CD4-positive, CD25-positive, alpha-beta regulatory T cell (primary cell): Measurements from ENCODE around the gene TECTA. TPM values are rescaled to one million over a fixed set of nuclear protein-coding genes. Genes with fewer than 3 reads are reported as not detected.

ENCODE experiments used
- ATAC-seq, 2 donors: fragments of 150-1000 bp; cut with Tn5 transposase; one replicate each; pipeline ENCODE4 v1.10.0; 2021; ENCODE audit warnings: low read depth in 2 of 2, moderate number of reproducible peaks in 2 of 2, moderate library complexity in 1 of 2
- DNase-seq, 3 donors: peaks; one replicate each; pipeline versions ENCODE4 v3.0.0 to v3.0.0-alpha.2; 2012 to 2022; ENCODE audit warnings: mixed read lengths in 1 of 3
- H3K27ac ChIP-seq: one replicate; pipeline ENCODE4 v1.7.0; 2013; ENCODE audit warnings: mild to moderate bottlenecking, low read length; ENCODE audit not compliant: insufficient read depth, poor library complexity, severe bottlenecking
- H3K27me3 ChIP-seq: one replicate; pipeline ENCODE4 v1.7.0; 2013; ENCODE audit warnings: low read length; ENCODE audit not compliant: control insufficient read depth, insufficient read depth
- H3K36me3 ChIP-seq: one replicate; pipeline ENCODE4 v1.7.0; 2013; ENCODE audit warnings: mild to moderate bottlenecking, low read length, moderate library complexity; ENCODE audit not compliant: control insufficient read depth, insufficient read depth
- H3K4me1 ChIP-seq: 2 replicates; pipeline ENCODE4 v1.7.0; 2013; ENCODE audit warnings: mild to moderate bottlenecking, low read length; ENCODE audit not compliant: insufficient read depth, control insufficient read depth, poor library complexity, severe bottlenecking
- H3K4me3 ChIP-seq: one replicate; pipeline ENCODE4 v1.7.0; 2013; ENCODE audit warnings: low read depth, mild to moderate bottlenecking, low read length, moderate library complexity
- H3K9me3 ChIP-seq, 2 experiments: 1 replicate in 1 of 2; 2 replicates in 1 of 2; pipeline ENCODE4 v1.7.0; 2013; ENCODE audit warnings: low read length in 2 of 2, mild to moderate bottlenecking in 1 of 2, moderate library complexity in 1 of 2; ENCODE audit not compliant: control insufficient read depth in 2 of 2
- H3K27ac Mint-ChIP-seq, 3 donors: one replicate each; pipeline ENCODE4 v1.8.0; 2020 to 2022; ENCODE audit warnings: mild to moderate bottlenecking in 3 of 3, mixed read lengths in 3 of 3, moderate library complexity in 2 of 3
- H3K27me3 Mint-ChIP-seq: one replicate; pipeline ENCODE4 v1.8.0; 2022; ENCODE audit warnings: mild to moderate bottlenecking, mixed read lengths
- H3K36me3 Mint-ChIP-seq: one replicate; pipeline ENCODE4 v1.8.0; 2020; ENCODE audit warnings: mixed read lengths
- H3K4me1 Mint-ChIP-seq, 4 donors: one replicate each; pipeline ENCODE4 v1.8.0; 2020 to 2022; ENCODE audit warnings: mixed read lengths in 4 of 4, mild to moderate bottlenecking in 1 of 4
- H3K4me3 Mint-ChIP-seq, 4 donors: one replicate each; pipeline ENCODE4 v1.8.0; 2020 to 2022; ENCODE audit warnings: mild to moderate bottlenecking in 4 of 4, mixed read lengths in 4 of 4, moderate library complexity in 3 of 4
- H3K9me3 Mint-ChIP-seq, 7 donors: one replicate each; pipeline ENCODE4 v1.8.0; 2020 to 2022; ENCODE audit warnings: mixed read lengths in 7 of 7, mild to moderate bottlenecking in 3 of 7, moderate library complexity in 2 of 7
- polyA plus RNA-seq, 4 donors: library from polyadenylated mRNA; unstranded; fragments of 300-500 nt; fragmentation: Illumina TruSeq; gene quantifications; one replicate each; pipeline ENCODE4 v1.2.3, GENCODE V29; 2021
- total RNA-seq: library from RNA; stranded (reverse); gene quantifications from one replicate; pipeline ENCODE4 v1.2.3, GENCODE V29; 2022

Gene TECTA
- total and polyA plus RNA-seq, 5 donors from 2014 or later, result 0.30 to 0.78 TPM; not detected in 3

DNA sequence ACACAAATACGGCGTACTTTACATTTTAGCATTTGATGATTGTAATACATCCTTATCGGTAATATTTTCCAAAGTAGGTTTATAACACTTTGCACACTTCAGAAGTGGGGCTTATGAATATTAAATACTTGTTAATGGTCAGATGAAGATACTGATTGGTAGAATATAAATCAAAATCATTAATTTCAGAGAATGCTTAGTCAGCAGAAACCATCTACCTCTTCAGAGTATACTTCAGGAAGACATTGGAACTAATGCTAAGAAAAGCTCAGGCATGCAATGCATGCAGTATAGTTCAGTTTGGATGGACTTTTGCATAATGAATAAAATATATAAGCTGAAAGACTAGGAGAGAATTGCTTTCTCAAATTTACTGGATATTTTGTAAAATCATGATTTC lies 19.7 kb upstream of the TECTA start:
- H3K36me3 ChIP-seq, result peaks cover 3% of the 10 kb centered on the region

DNA sequence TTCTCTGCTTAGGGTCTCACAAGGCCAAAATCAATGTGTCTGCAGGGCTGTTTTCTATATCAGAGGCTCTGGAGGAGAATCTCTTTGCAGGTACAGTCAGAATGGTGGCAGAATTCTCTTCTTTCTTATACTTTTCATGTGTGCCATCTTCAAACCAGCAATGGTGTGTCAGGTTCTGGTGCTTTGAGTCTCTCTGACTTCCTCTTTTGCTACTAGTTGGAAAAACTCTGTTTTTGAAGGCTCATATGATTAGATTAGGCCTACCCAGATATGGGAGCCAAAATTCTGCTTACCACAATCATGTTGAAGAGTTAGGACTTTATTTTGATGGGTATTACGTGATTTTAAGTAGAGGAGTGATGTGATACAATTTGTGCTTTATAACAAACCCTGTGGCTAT lies 18.8 kb upstream of the TECTA start:
- Histone ChIP-seq H3K9me3 (no peaks in the 10 kb centered on the region), H3K36me3 (peaks cover 9% of the 10 kb centered on the region), H3K27ac (no peak overlapping the region), H3K4me1 (no peaks in the 10 kb centered on the region), H3K27me3 (no peaks in the 10 kb centered on the region), H3K4me3 (no peak overlapping the region)
- peaks cover 44% of the 10 kb centered on the region for H3K36me3 Mint-ChIP-seq
- H3K27ac Mint-ChIP-seq, result no peak overlapping the region
- H3K27me3 Mint-ChIP-seq, result no peaks in the 10 kb centered on the region
- no peak overlapping the region for H3K4me3 Mint-ChIP-seq
- H3K9me3 Mint-ChIP-seq, result no peaks in the 10 kb centered on the region
- ATAC-seq, result no peak
- no peak for DNase-seq
- peaks cover 6 to 14% (median 11%) of the 10 kb centered on the region in 4 donors for H3K4me1 Mint-ChIP-seq

More for the DNA sequence above, 19.7 kb upstream of the TECTA start:
- Mint-ChIP-seq H3K4me3 (no peak overlapping the region), H3K27ac (no peak overlapping the region), H3K9me3 (no peaks in the 10 kb centered on the region), H3K36me3 (peaks cover 35% of the 10 kb centered on the region), H3K27me3 (no peaks in the 10 kb centered on the region), H3K4me1 (peaks cover 6 to 14% (median 11%) of the 10 kb centered on the region in 4 donors)
- H3K9me3 ChIP-seq, result no peaks in the 10 kb centered on the region
- no peak for DNase-seq
- no peak overlapping the region for H3K27ac ChIP-seq
- H3K4me3 ChIP-seq, result no peak overlapping the region
- no peaks in the 10 kb centered on the region for H3K4me1 ChIP-seq
- ATAC-seq, result no peak
- no peaks in the 10 kb centered on the region for H3K27me3 ChIP-seq

DNA sequence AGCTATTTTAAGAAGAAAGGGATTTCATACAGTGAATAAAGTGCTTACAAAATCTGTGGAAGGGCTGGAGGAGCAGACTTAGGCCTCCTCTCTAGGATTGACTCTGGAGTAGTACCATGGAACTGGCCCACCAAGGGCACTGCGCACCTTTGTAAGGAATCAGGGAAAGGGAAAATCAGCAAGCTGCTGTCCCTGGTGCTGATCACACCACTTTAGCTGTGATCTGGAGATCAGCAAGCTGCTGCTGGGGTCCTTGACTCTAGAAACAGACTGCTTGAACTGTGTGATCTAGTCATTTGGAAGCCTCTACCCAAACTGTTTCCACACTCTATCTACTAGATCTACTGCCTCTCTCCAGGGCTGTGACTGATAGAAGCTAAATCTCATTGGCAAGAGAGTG lies 18.4 kb upstream of the TECTA start:
- Histone ChIP-seq H3K4me1 (no peaks in the 10 kb centered on the region), H3K27me3 (no peaks in the 10 kb centered on the region), H3K4me3 (no peak overlapping the region), H3K36me3 (peaks cover 13% of the 10 kb centered on the region), H3K9me3 (no peaks in the 10 kb centered on the region), H3K27ac (no peak overlapping the region)
- Mint-ChIP-seq H3K27ac (no peak overlapping the region), H3K9me3 (no peaks in the 10 kb centered on the region), H3K27me3 (no peaks in the 10 kb centered on the region), H3K4me3 (no peak overlapping the region), H3K36me3 (peaks cover 48% of the 10 kb centered on the region), H3K4me1 (peaks cover 6 to 14% (median 11%) of the 10 kb centered on the region in 4 donors)
- ATAC-seq (no peak), DNase-seq (no peak)

GRCh38 chr11:121086866-121087265 lies 14.2 kb upstream of the TECTA start:
- Histone ChIP-seq H3K9me3 (no peaks in the 10 kb centered on the region), H3K27ac (no peak overlapping the region), H3K36me3 (peaks cover 18% of the 10 kb centered on the region), H3K27me3 (no peaks in the 10 kb centered on the region), H3K4me3 (no peak overlapping the region), H3K4me1 (no peaks in the 10 kb centered on the region)
- Mint-ChIP-seq H3K27me3 (no peaks in the 10 kb centered on the region), H3K4me3 (no peak overlapping the region), H3K27ac (no peak overlapping the region), H3K36me3 (peaks cover 41% of the 10 kb centered on the region), H3K4me1 (peaks cover 0 to 3% (median 0%) of the 10 kb centered on the region in 4 donors), H3K9me3 (no peaks in the 10 kb centered on the region)
- ATAC-seq (no peak), DNase-seq (no peak)

DNA sequence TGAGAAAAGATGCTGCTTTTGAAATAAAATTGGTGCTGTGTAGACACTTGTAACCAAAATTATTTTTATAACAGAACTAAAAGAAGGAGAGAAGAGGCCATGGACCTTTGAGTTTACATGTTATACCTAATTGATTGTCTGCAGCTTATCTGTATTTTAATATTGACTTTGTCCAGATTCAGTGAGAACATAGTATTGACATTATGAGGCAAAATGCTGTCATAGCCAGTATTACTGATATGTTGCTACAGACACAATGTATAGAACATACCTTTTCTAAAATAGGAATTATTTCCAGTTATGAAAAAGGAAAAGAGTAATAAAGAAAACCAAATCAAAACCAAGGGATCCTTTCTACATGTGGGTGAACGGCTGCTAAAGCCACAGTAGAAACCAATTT lies 11.5 kb upstream of the TECTA start:
- Histone ChIP-seq H3K4me3 (no peak overlapping the region), H3K27me3 (no peaks in the 10 kb centered on the region), H3K9me3 (no peaks in the 10 kb centered on the region), H3K4me1 (no peaks in the 10 kb centered on the region), H3K27ac (no peak overlapping the region), H3K36me3 (peaks cover 18% of the 10 kb centered on the region)
- Mint-ChIP-seq H3K9me3 (peaks cover 0 to under 1% (median 0%) of the 10 kb centered on the region in 7 donors), H3K4me1 (peaks cover 0 to 3% (median 0%) of the 10 kb centered on the region in 4 donors), H3K27ac (no peak overlapping the region), H3K27me3 (no peaks in the 10 kb centered on the region), H3K36me3 (peaks cover 31% of the 10 kb centered on the region), H3K4me3 (no peak overlapping the region)
- ATAC-seq (no peak), DNase-seq (no peak)

DNA sequence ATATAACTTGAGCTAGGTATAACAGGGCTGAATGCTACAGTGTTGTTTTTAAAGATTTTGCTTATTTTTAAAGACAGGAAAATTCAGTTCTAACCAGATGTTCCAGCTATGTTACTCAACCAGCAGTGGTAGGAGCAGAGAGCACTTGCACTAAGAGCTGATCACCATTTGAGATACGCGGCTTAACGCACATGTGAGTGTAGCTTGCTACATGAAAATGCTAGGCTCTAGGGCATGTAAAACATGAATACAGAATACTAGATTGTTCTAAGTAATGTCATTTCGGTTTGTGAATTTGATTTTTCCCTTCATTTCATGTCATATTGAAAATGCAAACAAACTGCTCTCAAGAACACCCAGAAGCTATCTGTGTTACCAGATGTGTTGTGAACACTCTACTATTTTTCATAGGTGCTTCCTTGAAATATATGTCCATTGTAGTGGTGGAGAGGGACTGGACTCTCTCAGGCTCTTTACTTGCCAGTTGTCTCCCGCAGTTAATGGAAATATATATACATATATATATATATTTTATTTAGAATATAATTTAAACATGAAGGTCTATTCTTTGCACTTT lies 10.8 kb upstream of the TECTA start:
- Histone ChIP-seq H3K27me3 (no peaks in the 10 kb centered on the region), H3K4me3 (no peak overlapping the region), H3K9me3 (no peaks in the 10 kb centered on the region), H3K4me1 (no peaks in the 10 kb centered on the region), H3K27ac (no peak overlapping the region), H3K36me3 (peaks cover 17% of the 10 kb centered on the region)
- Mint-ChIP-seq H3K27ac (no peak overlapping the region), H3K27me3 (no peaks in the 10 kb centered on the region), H3K36me3 (peaks cover 28% of the 10 kb centered on the region), H3K9me3 (peaks cover 0 to 6% (median 0%) of the 10 kb centered on the region in 7 donors), H3K4me1 (peaks cover 0 to 3% (median 0%) of the 10 kb centered on the region in 4 donors), H3K4me3 (no peak overlapping the region)
- ATAC-seq (no peak), DNase-seq (no peak)

- Mint-ChIP-seq H3K9me3 (peaks cover 0 to 6% (median 0%) of the 10 kb centered on the region in 7 donors), H3K4me1 (peaks cover 0 to 3% (median 0%) of the 10 kb centered on the region in 4 donors), H3K27me3 (no peaks in the 10 kb centered on the region), H3K36me3 (peaks cover 18% of the 10 kb centered on the region), H3K4me3 (no peak overlapping the region), H3K27ac (no peak overlapping the region)
- H3K9me3 ChIP-seq, result no peaks in the 10 kb centered on the region
- ATAC-seq (no peak), DNase-seq (no peak)
- no peaks in the 10 kb centered on the region for H3K4me1 ChIP-seq
- H3K4me3 ChIP-seq, result no peak overlapping the region
- no peaks in the 10 kb centered on the region for H3K27me3 ChIP-seq
- peaks cover 15% of the 10 kb centered on the region for H3K36me3 ChIP-seq
- H3K27ac ChIP-seq, result no peak overlapping the region
Observed at GRCh38 chr11:121091492-121092152, 9.4 kb upstream of the TECTA start.

DNA sequence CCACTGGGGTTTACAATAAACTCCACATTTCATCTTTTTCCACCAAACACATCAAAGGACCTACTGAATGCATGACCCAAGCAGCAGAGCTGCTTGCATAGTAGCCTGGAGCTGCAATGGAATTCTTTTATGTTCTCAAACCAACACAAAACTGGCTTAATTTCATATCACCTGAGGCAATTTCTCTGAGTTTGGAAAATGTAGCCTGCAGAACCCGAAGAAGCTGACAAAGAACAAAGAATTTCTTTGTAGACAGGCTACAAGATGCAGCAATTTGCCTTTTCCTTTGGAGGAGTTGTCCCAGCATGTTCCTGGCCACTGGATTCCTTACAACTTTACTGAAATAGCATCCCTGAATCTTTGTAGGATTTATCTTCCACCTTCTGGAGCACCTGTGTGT lies 5.5 kb upstream of the TECTA start:
- no peaks in the 10 kb centered on the region for H3K27me3 ChIP-seq
- Mint-ChIP-seq H3K27me3 (no peaks in the 10 kb centered on the region), H3K4me3 (no peak overlapping the region), H3K4me1 (peaks cover 0 to 3% (median 0%) of the 10 kb centered on the region in 4 donors), H3K36me3 (no peaks in the 10 kb centered on the region), H3K9me3 (peaks cover 0 to 6% (median 0%) of the 10 kb centered on the region in 7 donors), H3K27ac (no peak overlapping the region)
- no peaks in the 10 kb centered on the region for H3K4me1 ChIP-seq
- H3K27ac ChIP-seq, result no peak overlapping the region
- no peak overlapping the region for H3K4me3 ChIP-seq
- H3K9me3 ChIP-seq, result no peaks in the 10 kb centered on the region
- ATAC-seq (no peak), DNase-seq (no peak)
- no peaks in the 10 kb centered on the region for H3K36me3 ChIP-seq
